ENCODE results near the gene FA2H. TPM values are rescaled to one million over a fixed set of nuclear protein-coding genes. Genes with fewer than 3 reads are reported as not detected.
"Not testable (repeated sequence)": the region's sequence is repeated elsewhere in the genome, so short reads cannot be mapped to it uniquely, and the experiment has no call there.

Gene FA2H
- not detected in 2 replicates for total RNA-seq
- long read RNA-seq = 0 reads

GRCh38 chr16:74774223-74775139, at the start of gene FA2H:
FA2H (minus strand) TSS chr16:74774820; CDS start chr16:74774755, 65 bp downstream.
- Mint-ChIP-seq H3K4me1 (peaks cover 11% of the 10 kb centered on the region), H3K9me3 (no peaks in the 10 kb centered on the region), H3K4me3 (peak within 1 kb of the TSS; percentile 77), H3K36me3 (ENCODE audit: low read depth) (no peaks in the 10 kb centered on the region), H3K27me3 (ENCODE audit: low read depth) (peaks cover 61% of the 10 kb centered on the region), H3K27ac (ENCODE audit: unreplicated experiment) (no peak within 1 kb of the TSS)
- peak; percentile 59 for TF ChIP-seq CTCF (conservative IDR thresholded peaks at IDR 0.05)
- DNase-seq (ENCODE audit: low read depth, low spot score) = peak; percentile 70

GRCh38 chr16:74817851-74818250, 43.2 kb upstream of the FA2H start:
- peaks cover 4% of the 10 kb centered on the region for H3K27me3 Mint-ChIP-seq (ENCODE audit: low read depth)
- DNase-seq (ENCODE audit: low read depth, low spot score) = no peak

GRCh38 chr16:74813109-74813641, 38.6 kb upstream of the FA2H start:
- peak; percentile 92 for TF ChIP-seq CTCF (conservative IDR thresholded peaks at IDR 0.05)
- Mint-ChIP-seq H3K4me3 (no peak overlapping the region), H3K9me3 (peaks cover 2% of the 10 kb centered on the region), H3K27ac (ENCODE audit: unreplicated experiment) (no peak overlapping the region), H3K4me1 (peaks cover 26% of the 10 kb centered on the region), H3K36me3 (ENCODE audit: low read depth) (peaks cover 3% of the 10 kb centered on the region), H3K27me3 (ENCODE audit: low read depth) (no peaks in the 10 kb centered on the region)
- DNase-seq (ENCODE audit: low read depth, low spot score) = peak; percentile 82

More at GRCh38 chr16:74817851-74818250, 43.2 kb upstream of the FA2H start:
- no peak for TF ChIP-seq CTCF (conservative IDR thresholded peaks at IDR 0.05)
- H3K4me3 Mint-ChIP-seq = no peak overlapping the region
- no peak overlapping the region for H3K27ac Mint-ChIP-seq (ENCODE audit: unreplicated experiment)
- H3K9me3 Mint-ChIP-seq = peaks cover 18% of the 10 kb centered on the region
- peaks cover 4% of the 10 kb centered on the region for H3K36me3 Mint-ChIP-seq (ENCODE audit: low read depth)
- H3K4me1 Mint-ChIP-seq = peaks cover 16% of the 10 kb centered on the region

GRCh38 chr16:74811911-74812310, 37.3 kb upstream of the FA2H start:
- TF ChIP-seq CTCF (conservative IDR thresholded peaks at IDR 0.05) = no peak
- Mint-ChIP-seq H3K4me1 (peaks cover 24% of the 10 kb centered on the region), H3K9me3 (peaks cover 2% of the 10 kb centered on the region), H3K27ac (ENCODE audit: unreplicated experiment) (no peak overlapping the region), H3K27me3 (ENCODE audit: low read depth) (no peaks in the 10 kb centered on the region), H3K4me3 (no peak overlapping the region), H3K36me3 (ENCODE audit: low read depth) (peaks cover 3% of the 10 kb centered on the region)
- DNase-seq (ENCODE audit: low read depth, low spot score) = no peak

GRCh38 chr16:74811216-74811615, 36.6 kb upstream of the FA2H start:
- DNase-seq (ENCODE audit: low read depth, low spot score); H3K9me3 Mint-ChIP-seq; H3K27ac Mint-ChIP-seq (ENCODE audit: unreplicated experiment); H3K27me3 Mint-ChIP-seq (ENCODE audit: low read depth); H3K36me3 Mint-ChIP-seq (ENCODE audit: low read depth); H3K4me3 Mint-ChIP-seq: not testable (repeated sequence)
- H3K4me1 Mint-ChIP-seq = peaks cover 22% of the 10 kb centered on the region
